ENCODE results near the gene KMT5B. TPM values are rescaled to one million over a fixed set of nuclear protein-coding genes. Genes with fewer than 3 reads are reported as not detected.

The KMT5B gene
- total RNA-seq, 4 donors from 2014 or later, result 35.1 to 75.6 (median 39.8) TPM

DNA sequence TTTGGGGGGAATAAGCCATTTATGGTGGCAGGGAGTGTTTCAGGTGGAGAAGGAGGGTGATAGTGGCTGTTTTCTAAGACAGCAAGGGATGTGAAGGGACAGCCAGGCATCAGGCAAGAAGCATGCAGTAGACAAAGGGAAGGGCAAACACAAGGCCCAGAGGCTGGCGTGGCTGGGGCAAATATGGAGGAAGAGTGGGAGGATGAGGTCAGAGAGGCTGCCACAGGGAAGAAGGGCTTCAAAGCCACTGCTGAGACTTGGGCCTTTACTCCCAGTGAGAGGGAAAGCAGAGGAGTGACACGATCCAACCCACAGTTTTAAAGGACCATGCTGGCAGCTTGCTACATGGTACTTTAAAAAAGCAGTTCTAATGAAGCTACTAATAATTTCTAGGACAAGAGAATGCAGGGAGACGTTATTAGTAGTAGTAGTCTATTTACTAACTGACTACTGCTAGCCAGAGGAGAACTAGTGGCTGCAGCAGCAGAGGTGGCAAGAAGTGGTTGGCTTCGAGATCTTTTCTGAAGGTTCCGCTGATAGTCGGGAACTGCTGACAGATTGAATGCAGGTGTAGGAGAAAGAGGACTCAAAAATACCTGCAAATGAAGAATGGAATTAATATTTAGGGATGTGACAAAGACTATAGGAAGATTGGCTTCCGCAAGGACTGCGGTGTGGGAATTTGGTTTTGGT is 13.7 kb downstream of the KMT5B start:
- Histone ChIP-seq H3K27ac (no peak overlapping the region), H3K4me1 (peaks cover 7 to 83% (median 13%) of the 10 kb centered on the region in 3 donors), H3K27me3 (no peaks in the 10 kb centered on the region), H3K4me3 (no peak overlapping the region), H3K9me3 (no peaks in the 10 kb centered on the region), H3K36me3 (no peaks in the 10 kb centered on the region)
- WGBS, 2 donors (ENCODE audit: low coverage in 1 of 2), result 78 to 88% methylated on average over 7 to 8 of the region's 8 CpGs
- no peak for ATAC-seq
- TF ChIP-seq POLR2A (IDR thresholded peaks at IDR 0.05), result no peak
- TF ChIP-seq EP300 (IDR thresholded peaks at IDR 0.05), result no peak
- TF ChIP-seq POLR2AphosphoS5 (IDR thresholded peaks at IDR 0.05), result no peak
- TF ChIP-seq, protein P1, sequence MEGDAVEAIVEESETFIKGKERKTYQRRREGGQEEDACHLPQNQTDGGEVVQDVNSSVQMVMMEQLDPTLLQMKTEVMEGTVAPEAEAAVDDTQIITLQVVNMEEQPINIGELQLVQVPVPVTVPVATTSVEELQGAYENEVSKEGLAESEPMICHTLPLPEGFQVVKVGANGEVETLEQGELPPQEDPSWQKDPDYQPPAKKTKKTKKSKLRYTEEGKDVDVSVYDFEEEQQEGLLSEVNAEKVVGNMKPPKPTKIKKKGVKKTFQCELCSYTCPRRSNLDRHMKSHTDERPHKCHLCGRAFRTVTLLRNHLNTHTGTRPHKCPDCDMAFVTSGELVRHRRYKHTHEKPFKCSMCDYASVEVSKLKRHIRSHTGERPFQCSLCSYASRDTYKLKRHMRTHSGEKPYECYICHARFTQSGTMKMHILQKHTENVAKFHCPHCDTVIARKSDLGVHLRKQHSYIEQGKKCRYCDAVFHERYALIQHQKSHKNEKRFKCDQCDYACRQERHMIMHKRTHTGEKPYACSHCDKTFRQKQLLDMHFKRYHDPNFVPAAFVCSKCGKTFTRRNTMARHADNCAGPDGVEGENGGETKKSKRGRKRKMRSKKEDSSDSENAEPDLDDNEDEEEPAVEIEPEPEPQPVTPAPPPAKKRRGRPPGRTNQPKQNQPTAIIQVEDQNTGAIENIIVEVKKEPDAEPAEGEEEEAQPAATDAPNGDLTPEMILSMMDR (IDR thresholded peaks at IDR 0.05), result no peak

DNA sequence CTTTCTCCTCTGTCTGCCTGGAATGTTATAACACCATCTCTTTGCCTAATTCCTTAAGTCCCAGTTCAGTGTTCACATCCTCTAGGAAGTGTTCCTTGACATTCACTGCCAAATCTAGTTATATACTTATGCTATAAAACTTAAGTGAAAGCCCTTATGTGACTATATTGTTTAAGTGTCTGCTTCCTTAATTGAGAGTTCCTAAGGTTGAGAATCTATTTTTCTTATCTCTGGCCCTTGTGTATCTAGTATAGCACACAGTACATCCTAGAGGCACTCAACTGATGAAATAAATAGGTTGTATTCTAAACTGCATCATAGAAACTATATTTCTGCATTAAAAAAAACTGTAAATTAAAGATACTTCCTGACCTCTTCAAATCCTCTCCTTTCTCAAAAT is 16.9 kb downstream of the KMT5B start:
- H3K4me1 ChIP-seq, result peaks cover 4 to 80% (median 13%) of the 10 kb centered on the region in 3 donors

GRCh38 chr11:68194675-68195294 is 18.3 kb downstream of the KMT5B start:
- Histone ChIP-seq H3K27ac (no peak overlapping the region), H3K4me3 (no peak overlapping the region), H3K4me1 (peaks cover 3 to 80% (median 4%) of the 10 kb centered on the region in 3 donors), H3K36me3 (no peaks in the 10 kb centered on the region), H3K9me3 (no peaks in the 10 kb centered on the region), H3K27me3 (no peaks in the 10 kb centered on the region)
- ATAC-seq, result no peak
- 85% methylated on average over 3 of the region's 3 CpGs; no CpG with 5 or more reads in 1 of the 2 donors for WGBS, 2 donors (ENCODE audit: low coverage in 1 of 2)
- TF ChIP-seq POLR2A (IDR thresholded peaks at IDR 0.05) (no peak), POLR2AphosphoS5 (IDR thresholded peaks at IDR 0.05) (no peak), EP300 (IDR thresholded peaks at IDR 0.05) (no peak)
- TF ChIP-seq, protein P1 (IDR thresholded peaks at IDR 0.05), result no peak

More for the DNA sequence above, 16.9 kb downstream of the KMT5B start:
- no peak overlapping the region for H3K27ac ChIP-seq
- TF ChIP-seq EP300 (IDR thresholded peaks at IDR 0.05), result no peak
- TF ChIP-seq POLR2AphosphoS5 (IDR thresholded peaks at IDR 0.05), result no peak
- TF ChIP-seq, protein P1 (IDR thresholded peaks at IDR 0.05), result no peak
- TF ChIP-seq POLR2A (IDR thresholded peaks at IDR 0.05), result no peak
- H3K36me3 ChIP-seq, result no peaks in the 10 kb centered on the region
- no peaks in the 10 kb centered on the region for H3K27me3 ChIP-seq
- no peak overlapping the region for H3K4me3 ChIP-seq
- H3K9me3 ChIP-seq, result no peaks in the 10 kb centered on the region
- no peak for ATAC-seq

GRCh38 chr11:68193018-68193417 is 20.1 kb downstream of the KMT5B start:
- no peak for ATAC-seq
- Histone ChIP-seq H3K27me3 (no peaks in the 10 kb centered on the region), H3K27ac (no peak overlapping the region), H3K36me3 (no peaks in the 10 kb centered on the region), H3K4me3 (no peak overlapping the region), H3K9me3 (no peaks in the 10 kb centered on the region), H3K4me1 (peaks cover 3 to 63% (median 3%) of the 10 kb centered on the region in 3 donors)
- WGBS, 2 donors (ENCODE audit: low coverage in 1 of 2), result 74 to 100% methylated on average over 3 to 5 of the region's 5 CpGs
- TF ChIP-seq POLR2A (IDR thresholded peaks at IDR 0.05), result no peak
- no peak for TF ChIP-seq EP300 (IDR thresholded peaks at IDR 0.05)
- no peak for TF ChIP-seq POLR2AphosphoS5 (IDR thresholded peaks at IDR 0.05)
- TF ChIP-seq, protein P1 (IDR thresholded peaks at IDR 0.05), result no peak

Measured in gastroesophageal sphincter (tissue), 4 donors.